LNCAP (cell line): Measurements from ENCODE around the gene CHRD.

Source experiments
- CTCF ChIP-seq: fragments of 450-650 bp; IDR thresholded peaks from 2 replicates; pipeline ENCODE4 v1.5.1; 2017; ENCODE audit warnings: mild to moderate bottlenecking

The CHRD gene

GRCh38 chr3:184384342-184384741 is 4.5 kb downstream of the CHRD start:
- no peak for TF ChIP-seq CTCF

- TF ChIP-seq CTCF, result no peak
Measured at GRCh38 chr3:184384856-184385422, 5.1 kb downstream of the CHRD start.

GRCh38 chr3:184386047-184386806 is 6.4 kb downstream of the CHRD start:
- no peak for TF ChIP-seq CTCF

GRCh38 chr3:184387174-184387714 is 7.4 kb downstream of the CHRD start:
- TF ChIP-seq CTCF, result no peak

GRCh38 chr3:184388164-184388935 is 8.5 kb downstream of the CHRD start:
- TF ChIP-seq CTCF, result no peak

- TF ChIP-seq CTCF, result no peak
Measured at GRCh38 chr3:184388936-184389230, 9.0 kb downstream of the CHRD start.

GRCh38 chr3:184389384-184389783 is 9.5 kb downstream of the CHRD start:
- no peak for TF ChIP-seq CTCF
